ENCODE data around the gene PAQR8. TPM values are rescaled to one million over a fixed set of nuclear protein-coding genes. Genes with fewer than 3 reads are reported as not detected.

Gene PAQR8
- total and polyA plus RNA-seq, 2 of the 13 experiments (the other 11 are each of a cell fraction or from before 2014, with no cell fraction given): 37.7 to 50.7 TPM

GRCh38 chr6:52371656-52372191 is 9.8 kb downstream of the PAQR8 start (continued):
- peak; percentile 70; the same call in 1 of the 2 replicates for TF ChIP-seq SALL1 (CRISPR knock-in tag; IDR thresholded peaks at IDR 0.05)
- TF ChIP-seq USF2 (IDR thresholded peaks at IDR 0.05; ENCODE audit: low read depth, low read length): no peak
- TF ChIP-seq USF2 (CRISPR knock-in tag; IDR thresholded peaks at IDR 0.05; ENCODE audit: borderline replicate concordance): no peak
- no peak for TF ChIP-seq PTBP1 (IDR thresholded peaks at IDR 0.05; ENCODE audit: low read depth, low read length, poor library complexity, severe bottlenecking)
- TF ChIP-seq SMARCE1 (IDR thresholded peaks at IDR 0.05; ENCODE audit: borderline replicate concordance): no peak
- no peak for TF ChIP-seq HOXA7 (CRISPR knock-in tag; IDR thresholded peaks at IDR 0.05)
- peak; percentile 27; the same call in 1 of the 2 replicates for TF ChIP-seq ZNF772 (CRISPR knock-in tag; IDR thresholded peaks at IDR 0.05)
- TF ChIP-seq TEF (CRISPR knock-in tag; IDR thresholded peaks at IDR 0.05): no peak
- TF ChIP-seq SRSF9 (IDR thresholded peaks at IDR 0.05; ENCODE audit: borderline replicate concordance, insufficient read depth, low read depth, low read length, poor library complexity, severe bottlenecking): no peak
- no peak; the same call in 1 of the 2 replicates for TF ChIP-seq ZNF281 (CRISPR knock-in tag; IDR thresholded peaks at IDR 0.05; ENCODE audit: borderline replicate concordance)
- no peak for TF ChIP-seq NBN (conservative IDR thresholded peaks at IDR 0.05)
- peak; percentile 61; the same call in 1 of the 2 replicates for TF ChIP-seq SIX1 (CRISPR knock-in tag; IDR thresholded peaks at IDR 0.05; ENCODE audit: borderline replicate concordance)
- no peak for TF ChIP-seq ZIK1 (CRISPR knock-in tag; IDR thresholded peaks at IDR 0.05; ENCODE audit: borderline replicate concordance, low read depth)
- 0 out of 2 replicates have a peak, but pooled peaks have one; percentile 34 for TF ChIP-seq ZMYM3 (CRISPR knock-in tag; IDR thresholded peaks at IDR 0.05)
- peak; percentile 83 for TF ChIP-seq SIX4 (CRISPR knock-in tag; IDR thresholded peaks at IDR 0.05)
- peak; percentile 35; the same call in 1 of the 2 replicates for TF ChIP-seq HOXA3 (CRISPR knock-in tag; IDR thresholded peaks at IDR 0.05)
- TF ChIP-seq RNF219 (CRISPR knock-in tag; IDR thresholded peaks at IDR 0.05): 0 out of 2 replicates have a peak, but pooled peaks have one; percentile 29
- no peak for TF ChIP-seq ZNF343 (CRISPR knock-in tag; IDR thresholded peaks at IDR 0.05)
- TF ChIP-seq ZNF12 (CRISPR knock-in tag; IDR thresholded peaks at IDR 0.05): peak; percentile 80
- TF ChIP-seq ZNF644 (CRISPR knock-in tag; IDR thresholded peaks at IDR 0.05; ENCODE audit: low read depth): peak; percentile 93
- TF ChIP-seq MXD3 (CRISPR knock-in tag; IDR thresholded peaks at IDR 0.05): no peak
- TF ChIP-seq NFKBIZ (CRISPR knock-in tag; IDR thresholded peaks at IDR 0.05): 0 out of 2 replicates have a peak, but pooled peaks have one; percentile 50
- no peak for TF ChIP-seq ZKSCAN5 (CRISPR knock-in tag; IDR thresholded peaks at IDR 0.05)
